ENCODE measurements around the gene C3orf22.

DNA sequence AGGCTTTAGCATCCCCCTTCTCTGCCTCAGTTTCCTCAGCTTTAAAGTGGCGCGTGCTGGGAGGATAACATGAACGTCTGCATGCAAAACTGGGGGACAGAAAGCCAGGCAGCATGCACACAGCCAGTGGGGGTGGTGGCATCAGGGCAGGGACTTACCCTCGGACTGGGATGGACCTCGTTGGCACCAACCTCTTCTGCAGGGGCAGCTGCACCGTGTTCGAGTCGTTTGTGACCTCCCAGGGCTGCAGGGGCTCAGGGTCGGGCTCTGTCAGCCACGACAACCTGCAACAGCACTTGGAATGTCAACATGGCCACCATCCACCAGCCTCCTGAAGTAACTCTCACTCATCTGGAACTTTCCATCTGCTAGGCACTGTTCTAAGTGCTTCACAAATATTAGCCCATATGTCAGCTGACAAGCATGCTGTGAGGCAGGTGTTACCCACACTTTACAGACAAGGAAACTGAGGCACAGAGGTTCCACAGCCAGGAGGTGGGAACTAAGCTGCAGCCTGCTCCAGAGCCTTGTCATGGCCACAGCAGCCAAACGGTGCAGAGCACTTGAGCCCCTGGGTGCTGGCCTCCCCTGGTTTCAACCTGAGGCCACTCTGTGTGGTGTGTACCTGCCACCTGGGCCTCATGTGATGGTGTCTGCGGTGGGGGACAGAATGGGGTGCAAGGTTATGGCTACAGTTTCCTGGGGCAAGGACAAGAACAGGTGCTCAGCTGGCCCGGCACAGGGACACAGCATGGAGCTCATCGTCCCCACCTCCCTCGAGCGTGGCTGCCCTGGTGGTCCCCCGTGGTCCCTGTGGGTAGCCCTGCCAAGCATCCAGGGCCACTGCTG is 6.7 kb downstream of the C3orf22 start:
- TF ChIP-seq, protein P1, sequence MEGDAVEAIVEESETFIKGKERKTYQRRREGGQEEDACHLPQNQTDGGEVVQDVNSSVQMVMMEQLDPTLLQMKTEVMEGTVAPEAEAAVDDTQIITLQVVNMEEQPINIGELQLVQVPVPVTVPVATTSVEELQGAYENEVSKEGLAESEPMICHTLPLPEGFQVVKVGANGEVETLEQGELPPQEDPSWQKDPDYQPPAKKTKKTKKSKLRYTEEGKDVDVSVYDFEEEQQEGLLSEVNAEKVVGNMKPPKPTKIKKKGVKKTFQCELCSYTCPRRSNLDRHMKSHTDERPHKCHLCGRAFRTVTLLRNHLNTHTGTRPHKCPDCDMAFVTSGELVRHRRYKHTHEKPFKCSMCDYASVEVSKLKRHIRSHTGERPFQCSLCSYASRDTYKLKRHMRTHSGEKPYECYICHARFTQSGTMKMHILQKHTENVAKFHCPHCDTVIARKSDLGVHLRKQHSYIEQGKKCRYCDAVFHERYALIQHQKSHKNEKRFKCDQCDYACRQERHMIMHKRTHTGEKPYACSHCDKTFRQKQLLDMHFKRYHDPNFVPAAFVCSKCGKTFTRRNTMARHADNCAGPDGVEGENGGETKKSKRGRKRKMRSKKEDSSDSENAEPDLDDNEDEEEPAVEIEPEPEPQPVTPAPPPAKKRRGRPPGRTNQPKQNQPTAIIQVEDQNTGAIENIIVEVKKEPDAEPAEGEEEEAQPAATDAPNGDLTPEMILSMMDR (IDR thresholded peaks at IDR 0.05; ENCODE audit: insufficient read depth, low read length): no peak
- TF ChIP-seq GABPA (IDR thresholded peaks at IDR 0.05; ENCODE audit: low read depth) (no peak), POLR2AphosphoS5 (IDR thresholded peaks at IDR 0.05; ENCODE audit: low read depth) (no peak)
